ENCODE measurements around the gene AMELY.
"Not testable (repeated sequence)": the region's sequence is repeated elsewhere in the genome, so short reads cannot be mapped to it uniquely, and the experiment has no call there.

The AMELY gene

GRCh38 chrY:6911253-6911881 is at the start of gene AMELY:
AMELY (minus strand) TSS chrY:6911752; CDS start chrY:6872608, 39,144 bp downstream.
- DNase-seq, result no peak

- no peak for DNase-seq
Observed at GRCh38 chrY:6949947-6950346, 38.4 kb upstream of the AMELY start.

GRCh38 chrY:6948378-6948777 is 36.8 kb upstream of the AMELY start:
- no peak for DNase-seq

GRCh38 chrY:6947695-6948094 is 36.1 kb upstream of the AMELY start:
- no peak for DNase-seq

DNA sequence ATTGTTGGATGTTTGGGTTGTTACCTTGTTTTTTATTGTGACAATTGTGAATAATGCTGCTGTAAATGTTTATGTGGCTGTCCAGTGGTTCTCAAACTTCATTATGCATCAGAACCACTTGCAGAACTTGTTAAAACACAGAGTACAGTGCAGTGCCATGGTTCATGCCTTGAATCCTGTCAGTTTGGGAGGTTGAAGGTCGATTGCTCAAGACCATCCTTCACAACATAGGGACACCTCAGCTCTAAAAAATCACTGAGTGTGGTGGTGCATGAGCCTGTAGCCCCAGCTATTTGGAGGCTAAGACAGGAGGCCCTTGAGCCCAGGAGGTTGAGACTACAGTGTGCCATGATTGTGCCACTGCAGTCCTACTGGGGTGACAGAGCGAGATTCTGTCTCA is 23.9 kb upstream of the AMELY start:
- no peak for DNase-seq

DNA sequence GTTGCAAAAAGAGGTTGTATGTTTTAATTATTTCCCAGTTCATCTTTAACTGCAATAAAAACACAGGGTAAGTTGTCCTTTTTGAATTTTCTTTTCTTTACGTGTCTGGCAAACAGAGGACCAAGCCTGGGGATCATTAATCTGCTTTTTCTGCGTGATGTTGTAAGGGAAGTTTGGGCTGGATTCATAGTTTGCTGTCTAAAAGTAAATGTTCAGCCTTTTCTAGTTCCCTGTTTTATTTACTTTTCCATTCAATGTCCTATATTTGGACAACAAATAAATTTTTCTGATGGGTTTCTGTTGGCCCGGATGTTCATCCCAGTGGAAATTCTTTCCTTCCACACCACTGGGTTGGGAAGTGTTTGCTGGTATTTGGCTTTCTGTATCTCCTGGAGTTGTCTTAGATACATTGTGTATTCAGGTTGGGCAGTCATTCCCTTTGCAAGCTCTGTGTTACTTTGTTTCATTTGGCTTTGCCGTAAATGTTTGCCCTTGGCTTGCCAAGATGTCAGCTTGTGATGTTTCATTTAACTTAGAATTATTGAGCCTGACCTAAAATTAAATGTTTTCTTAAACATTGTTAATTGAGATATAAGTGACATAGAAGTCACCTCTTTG is 20.3 kb upstream of the AMELY start:
- no peak for DNase-seq

DNA sequence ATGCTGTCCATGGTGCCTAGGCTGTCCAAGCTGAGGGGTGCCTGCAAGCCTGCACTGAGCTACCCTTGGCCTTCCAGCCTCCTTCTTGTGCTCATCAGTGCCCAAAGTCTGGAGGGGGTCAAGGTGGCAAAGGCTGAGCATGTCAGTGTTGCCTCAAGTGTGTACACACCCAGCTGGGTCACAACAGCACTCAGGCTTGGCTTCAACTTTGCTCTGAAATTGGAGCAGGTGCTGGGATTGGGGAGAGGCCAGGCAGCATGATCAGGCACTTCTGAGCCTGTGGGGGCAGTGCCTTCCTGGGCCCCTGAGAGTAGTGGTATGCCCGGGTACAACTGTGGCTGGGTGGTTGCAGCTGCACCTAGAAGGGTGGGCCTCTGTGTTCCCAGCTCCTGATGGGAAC is 17.7 kb upstream of the AMELY start:
- no peak for DNase-seq

- DNase-seq, result no peak
Observed at GRCh38 chrY:6928265-6928664, 16.7 kb upstream of the AMELY start.

DNA sequence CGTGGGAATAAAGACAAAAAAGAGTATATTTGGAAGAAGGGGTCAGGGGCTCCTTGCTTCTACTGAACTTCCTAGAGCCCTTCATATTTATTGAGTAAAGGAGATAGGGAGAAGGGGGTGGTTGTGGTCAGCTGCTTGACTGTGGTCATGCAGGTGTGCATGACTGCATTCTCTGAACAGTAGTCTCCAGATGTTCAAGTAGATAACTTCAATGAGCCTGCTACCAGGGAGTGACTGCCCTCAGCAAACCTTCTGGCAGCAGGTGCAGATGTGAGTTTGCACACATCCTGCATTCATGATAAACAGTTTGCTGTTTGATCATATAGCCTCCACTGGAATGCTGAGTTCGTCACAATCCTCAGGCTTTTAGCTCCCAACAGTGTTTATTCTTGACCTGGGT is 9.5 kb upstream of the AMELY start:
- DNase-seq, result no peak

DNA sequence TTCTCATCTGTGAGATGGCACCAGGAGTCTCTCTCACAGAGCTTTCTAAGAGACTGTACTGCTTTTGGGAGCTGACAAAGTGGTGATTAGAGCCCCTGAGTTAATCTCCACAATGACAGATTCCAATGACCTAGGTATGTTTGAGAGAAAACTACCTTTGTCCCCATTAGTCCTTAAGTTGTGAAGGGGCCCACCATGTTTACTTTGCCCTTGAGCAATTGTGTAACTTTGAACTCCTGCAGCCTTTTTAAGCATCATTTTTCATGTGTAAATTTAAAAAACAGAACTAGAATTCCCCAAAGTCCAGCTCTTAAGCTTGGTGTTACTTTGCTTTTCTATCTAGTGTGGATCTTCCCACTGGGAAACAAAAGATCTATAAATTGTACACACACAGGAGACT is 1.8 kb upstream of the AMELY start:
- no peak for DNase-seq

- no peak for DNase-seq
Observed at GRCh38 chrY:6910372-6911252, 940 bp downstream of the AMELY start, which contains the start of gene TBL1Y. TBL1Y (plus strand) TSS chrY:6910697; CDS start chrY:7025085, 114,388 bp downstream.

GRCh38 chrY:6909856-6910255 is 1.7 kb downstream of the AMELY start:
- no peak for DNase-seq

DNA sequence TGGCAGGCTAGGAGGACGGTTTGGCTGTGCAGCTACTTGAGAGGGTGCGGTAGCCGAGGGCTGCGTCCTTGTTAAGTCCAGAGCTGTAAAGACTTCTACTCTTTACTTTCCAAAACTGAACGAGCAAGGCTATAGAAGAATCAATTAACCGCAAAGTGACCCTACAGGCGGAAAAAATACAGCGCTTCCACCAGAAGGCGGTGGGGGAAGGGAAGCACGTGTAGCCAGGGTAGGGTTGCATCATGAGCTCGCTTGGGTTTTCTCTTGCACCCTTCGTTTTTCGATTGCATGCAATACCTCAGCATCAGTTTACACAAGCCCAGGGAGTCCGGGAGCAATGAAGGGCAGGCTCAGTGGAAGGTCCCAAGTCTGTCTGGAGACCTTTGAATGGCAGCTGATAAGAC is 2.4 kb downstream of the AMELY start:
- no peak for DNase-seq

GRCh38 chrY:6908021-6908420 is 3.5 kb downstream of the AMELY start:
- not testable (repeated sequence) for DNase-seq

GRCh38 chrY:6907591-6907990 is 4.0 kb downstream of the AMELY start:
- DNase-seq, result no peak

- not testable (repeated sequence) for DNase-seq
Observed at GRCh38 chrY:6902116-6902515, 9.4 kb downstream of the AMELY start.

GRCh38 chrY:6895236-6895635 is 16.3 kb downstream of the AMELY start:
- DNase-seq, result no peak

GRCh38 chrY:6894496-6894895 is 17.1 kb downstream of the AMELY start:
- DNase-seq, result no peak

DNA sequence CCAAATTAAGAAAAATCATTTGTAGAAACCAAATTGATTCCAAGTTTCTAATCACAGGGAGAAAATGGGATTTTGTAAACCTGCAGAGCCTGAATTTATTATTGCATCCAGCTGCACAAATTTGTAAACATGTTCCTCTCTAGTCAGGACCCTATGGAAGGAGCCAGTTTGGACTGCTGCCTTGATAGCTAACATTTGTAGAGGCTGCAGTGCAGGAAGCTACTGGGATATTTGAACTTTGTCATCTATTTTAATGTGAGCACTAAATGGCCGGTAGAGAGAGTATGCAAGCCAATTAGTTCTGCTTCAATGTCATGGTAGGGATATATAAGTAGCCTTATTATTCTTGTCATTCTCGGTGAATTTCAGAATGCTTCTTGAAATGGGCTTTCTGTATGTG is 62.2 kb downstream of the AMELY start:
- no peak for DNase-seq

DNA sequence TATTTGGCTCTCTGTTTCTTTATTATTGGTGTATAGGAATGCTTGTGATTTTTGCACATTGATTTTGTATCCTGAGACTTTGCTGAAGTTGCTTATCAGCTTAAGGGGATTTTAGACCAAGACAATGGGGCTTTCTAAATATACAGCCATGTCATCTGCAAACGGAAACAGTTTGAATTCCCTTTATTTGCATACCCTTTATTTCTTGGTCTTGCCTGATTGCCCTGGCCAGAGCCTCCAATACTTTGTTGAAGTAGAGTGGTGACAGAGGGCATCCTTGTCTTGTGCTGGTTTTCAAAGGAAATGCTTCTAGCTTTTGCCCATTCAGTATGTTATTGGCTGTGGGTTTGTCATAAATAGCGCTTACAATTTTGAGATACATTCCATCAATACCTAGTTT is 68.9 kb downstream of the AMELY start:
- DNase-seq, result not testable (repeated sequence)

All from NCI-H446 treated with DMSO at 0.1 percent for 48 hours (cell line).